ENCODE results near the gene ACO2.

The ACO2 gene

GRCh38 chr22:41573677-41574076 lies 104.8 kb downstream of the ACO2 start:
- DNase-seq: no peak

GRCh38 chr22:41574847-41575381 lies 106.0 kb downstream of the ACO2 start:
- no peak for DNase-seq

GRCh38 chr22:41575533-41575932 lies 106.6 kb downstream of the ACO2 start:
- no peak for DNase-seq

- no peak for DNase-seq
Observed at GRCh38 chr22:41576877-41577276, 108.0 kb downstream of the ACO2 start.

- no peak for DNase-seq
Observed at GRCh38 chr22:41578114-41578513, 109.2 kb downstream of the ACO2 start.
